HL-60/S4 (cell line): ENCODE measurements around the gene SLC26A11.

ENCODE experiments used
- in situ Hi-C: fragments of 300-500 bp; cut with MboI; formaldehyde crosslinking; loops from 2 replicates; pipeline ENCODE4 v1.14.3; 2022; ENCODE audit warnings: low sequenced_read_pairs

Gene SLC26A11

GRCh38 chr17:80195671-80196529 lies 24.3 kb upstream of the SLC26A11 start:
- in situ Hi-C loops = loop anchor here (10.0 kb wide), 1 partner anchor 169 kb away; no protein-coding TSS in a partner anchor

GRCh38 chr17:80196652-80197051 lies 23.6 kb upstream of the SLC26A11 start:
- in situ Hi-C loops = loop anchor here (10.0 kb wide), 1 partner anchor 168 kb away; no protein-coding TSS in a partner anchor

GRCh38 chr17:80198144-80198661 lies 22.0 kb upstream of the SLC26A11 start:
- in situ Hi-C loops = loop anchor here (10.0 kb wide), 1 partner anchor 167 kb away; no protein-coding TSS in a partner anchor

GRCh38 chr17:80199295-80199694 lies 20.9 kb upstream of the SLC26A11 start:
- in situ Hi-C loops = loop anchor here (10.0 kb wide), 1 partner anchor 166 kb away; no protein-coding TSS in a partner anchor

GRCh38 chr17:80201446-80201845 lies 18.8 kb upstream of the SLC26A11 start:
- in situ Hi-C loops = no loop called here

- in situ Hi-C loops = no loop called here
These were observed 18.0 kb upstream of the SLC26A11 start for GRCh38 chr17:80202197-80202596.

GRCh38 chr17:80203471-80203963 lies 16.7 kb upstream of the SLC26A11 start:
- in situ Hi-C loops = no loop called here

- in situ Hi-C loops = no loop called here
These were observed 15.4 kb upstream of the SLC26A11 start for GRCh38 chr17:80204626-80205468.

- in situ Hi-C loops = no loop called here
These were observed 14.4 kb upstream of the SLC26A11 start for GRCh38 chr17:80205811-80206210.

- in situ Hi-C loops = no loop called here
These were observed 12.2 kb upstream of the SLC26A11 start for GRCh38 chr17:80208050-80208449.

- in situ Hi-C loops = no loop called here
These were observed 10.5 kb upstream of the SLC26A11 start for GRCh38 chr17:80209765-80210164.

GRCh38 chr17:80210348-80211108 lies 9.7 kb upstream of the SLC26A11 start:
- in situ Hi-C loops = no loop called here

GRCh38 chr17:80212109-80212508 lies 8.1 kb upstream of the SLC26A11 start:
- in situ Hi-C loops = no loop called here

- in situ Hi-C loops = no loop called here
These were observed 7.7 kb upstream of the SLC26A11 start for GRCh38 chr17:80212511-80212910.

GRCh38 chr17:80212962-80213642 lies 7.1 kb upstream of the SLC26A11 start:
- in situ Hi-C loops = no loop called here

- in situ Hi-C loops = no loop called here
These were observed 6.6 kb upstream of the SLC26A11 start for GRCh38 chr17:80213643-80213975.

GRCh38 chr17:80214012-80214877 lies 6.0 kb upstream of the SLC26A11 start:
- in situ Hi-C loops = no loop called here

GRCh38 chr17:80214878-80215210 lies 5.4 kb upstream of the SLC26A11 start:
- in situ Hi-C loops = no loop called here
